Myocyte (in vitro differentiated cells): ENCODE measurements around the gene SRC. TPM values are rescaled to one million over a fixed set of nuclear protein-coding genes. Genes with fewer than 3 reads are reported as not detected.

Source experiments
- DNase-seq: peaks from one replicate; pipeline ENCODE4 v3.0.0-alpha.2; 2012; ENCODE audit warnings: low read depth
- total RNA-seq: library from RNA; depleted of rRNA; stranded (reverse); fragments of >200 nt; gene quantifications from 2 replicates; pipeline ENCODE4 v1.2.3, GENCODE V29; 2014

The SRC gene
- total RNA-seq, 1 donor from 2014 or later = 3.2 TPM

- no peak for DNase-seq
Measured at GRCh38 chr20:37348792-37349516, 3.0 kb downstream of the SRC start.

- no peak for DNase-seq
Measured at GRCh38 chr20:37349517-37350491, 3.9 kb downstream of the SRC start.

GRCh38 chr20:37350649-37351574 is 5.0 kb downstream of the SRC start:
- no peak for DNase-seq

DNA sequence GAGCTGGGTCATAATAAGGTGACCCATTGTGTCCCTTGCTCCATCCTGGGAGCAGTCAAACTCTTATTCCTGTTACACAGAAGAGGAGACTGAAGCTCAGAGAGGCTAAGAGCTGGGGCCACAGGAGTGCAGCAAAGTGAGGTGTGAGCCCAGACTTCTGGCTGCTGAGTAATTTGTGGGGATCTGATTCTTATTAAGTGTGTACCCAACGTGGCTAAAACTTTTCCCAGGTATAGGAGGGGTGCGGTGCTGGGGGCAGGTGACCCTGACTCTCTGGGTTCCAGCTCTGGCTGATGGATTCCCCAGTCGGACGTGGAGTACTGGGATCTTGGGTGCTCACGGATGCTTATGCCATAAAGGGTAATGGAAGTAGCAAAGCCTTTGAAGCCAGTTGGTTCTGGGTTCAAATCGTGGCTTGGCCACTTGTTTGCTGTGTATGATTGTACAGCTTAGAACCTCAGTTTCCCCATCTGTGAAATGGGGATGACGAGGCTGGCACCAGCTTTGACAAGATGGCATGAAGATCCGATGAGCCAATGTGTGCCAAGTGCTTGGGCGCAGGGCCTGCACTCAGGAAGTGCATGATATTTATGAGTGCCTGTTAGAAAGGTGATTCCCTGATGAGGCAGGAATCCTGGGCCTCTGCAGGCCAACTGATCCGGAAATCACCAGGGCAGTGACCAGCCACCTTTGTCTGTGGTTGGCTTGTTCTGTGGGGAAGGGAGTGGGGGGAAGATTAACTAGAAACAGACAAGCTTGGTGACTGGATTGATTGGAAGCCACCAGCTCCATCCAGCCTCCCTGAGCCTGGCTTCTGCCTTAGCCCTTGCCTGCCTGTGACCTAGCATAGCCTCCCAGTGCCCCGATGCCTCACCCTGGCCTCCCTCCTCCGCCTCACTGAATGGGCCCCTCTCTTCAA is 6.0 kb downstream of the SRC start:
- DNase-seq = no peak

DNA sequence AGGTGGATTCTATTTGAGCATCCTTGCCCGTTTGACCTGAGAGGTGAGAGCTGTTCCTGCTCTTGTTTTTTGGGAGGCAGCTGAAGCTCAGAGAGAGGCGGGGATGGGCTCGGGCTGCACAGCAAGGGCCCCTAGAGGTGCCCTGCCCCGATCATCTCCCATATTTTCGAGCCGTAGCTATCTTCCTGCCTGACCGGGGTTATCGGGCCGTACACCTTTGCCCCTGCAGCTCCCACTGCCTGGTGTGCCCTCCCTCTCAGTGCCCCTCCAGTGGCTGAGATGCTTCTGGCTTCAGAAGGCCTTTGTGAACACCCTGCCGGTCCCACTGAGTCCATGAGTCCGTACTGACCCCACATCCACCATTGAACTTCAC is 6.7 kb downstream of the SRC start:
- no peak for DNase-seq

DNA sequence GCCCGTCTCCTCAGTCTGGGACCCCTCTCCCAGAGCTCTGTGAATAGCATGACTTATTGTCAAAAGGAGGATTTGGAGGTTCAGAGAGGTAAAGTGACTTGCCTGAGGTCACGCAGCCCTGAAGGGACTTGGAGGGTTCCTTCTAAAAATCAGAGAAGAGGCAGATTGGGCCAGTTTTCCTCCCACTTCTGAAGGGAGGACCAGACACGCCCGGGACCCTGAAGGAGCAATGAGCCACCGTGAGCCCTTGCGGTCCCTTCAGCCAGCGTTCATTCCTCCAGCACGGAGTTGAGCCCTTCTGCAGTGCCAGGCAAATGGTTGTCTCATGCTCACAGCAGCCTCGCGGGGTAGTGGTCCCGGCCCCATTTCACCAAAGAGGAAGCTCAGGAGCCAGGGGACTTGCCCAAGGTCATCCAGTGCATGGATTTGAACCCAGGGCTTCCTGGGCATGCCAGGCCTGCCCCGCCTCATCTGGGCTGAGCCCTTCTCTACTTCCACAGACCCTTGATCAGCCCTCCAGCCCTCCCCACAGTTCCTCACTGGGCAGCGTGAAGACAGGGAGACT is 7.4 kb downstream of the SRC start:
- no peak for DNase-seq

DNA sequence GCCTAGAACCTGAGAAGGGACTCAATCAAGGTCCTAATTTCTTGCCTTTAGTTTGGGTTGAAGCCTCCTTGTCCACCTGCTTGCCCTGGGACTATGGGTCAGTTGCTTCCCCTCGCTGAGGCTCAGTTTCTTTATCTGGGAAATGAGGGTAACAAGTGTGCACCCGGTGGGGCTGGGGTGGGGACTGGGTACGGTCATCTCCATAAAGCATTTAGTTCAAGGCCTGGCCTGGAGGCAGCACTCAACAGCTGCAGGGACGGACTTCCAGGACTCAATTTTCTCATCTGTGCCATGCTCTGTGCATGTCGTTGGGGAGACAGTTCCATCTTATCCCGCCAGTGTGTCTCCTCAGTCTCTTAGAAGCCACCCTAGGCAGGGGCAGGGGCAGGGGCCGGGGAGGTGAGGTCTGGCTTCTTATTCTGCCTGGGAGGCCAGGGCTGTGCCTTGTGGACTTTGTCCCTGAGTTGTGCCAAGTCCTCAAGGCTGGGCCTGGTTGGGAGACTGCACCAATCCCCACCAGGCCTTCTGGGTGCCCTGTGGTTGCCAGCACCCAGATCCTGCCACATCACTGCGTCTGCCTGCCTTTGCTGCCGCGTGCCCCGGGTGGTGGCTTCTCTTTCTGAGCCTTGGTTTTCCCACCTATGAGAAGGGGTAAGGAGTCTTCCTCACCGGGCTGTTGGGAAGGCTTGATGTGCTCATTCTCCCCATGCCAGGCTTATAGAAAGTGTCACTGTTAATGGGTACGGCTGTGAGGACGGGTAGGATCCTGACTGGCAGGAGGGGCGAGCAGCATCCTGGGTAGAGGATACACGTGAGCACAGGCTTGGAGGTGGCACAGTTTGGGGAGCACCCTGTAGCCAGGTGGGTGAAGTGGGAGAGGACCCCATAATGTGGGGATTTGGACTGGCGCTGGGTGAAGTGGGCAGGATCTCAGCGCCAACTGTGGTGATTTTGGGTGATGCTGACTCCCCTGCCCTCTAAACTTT is 8.6 kb downstream of the SRC start:
- DNase-seq = no peak

DNA sequence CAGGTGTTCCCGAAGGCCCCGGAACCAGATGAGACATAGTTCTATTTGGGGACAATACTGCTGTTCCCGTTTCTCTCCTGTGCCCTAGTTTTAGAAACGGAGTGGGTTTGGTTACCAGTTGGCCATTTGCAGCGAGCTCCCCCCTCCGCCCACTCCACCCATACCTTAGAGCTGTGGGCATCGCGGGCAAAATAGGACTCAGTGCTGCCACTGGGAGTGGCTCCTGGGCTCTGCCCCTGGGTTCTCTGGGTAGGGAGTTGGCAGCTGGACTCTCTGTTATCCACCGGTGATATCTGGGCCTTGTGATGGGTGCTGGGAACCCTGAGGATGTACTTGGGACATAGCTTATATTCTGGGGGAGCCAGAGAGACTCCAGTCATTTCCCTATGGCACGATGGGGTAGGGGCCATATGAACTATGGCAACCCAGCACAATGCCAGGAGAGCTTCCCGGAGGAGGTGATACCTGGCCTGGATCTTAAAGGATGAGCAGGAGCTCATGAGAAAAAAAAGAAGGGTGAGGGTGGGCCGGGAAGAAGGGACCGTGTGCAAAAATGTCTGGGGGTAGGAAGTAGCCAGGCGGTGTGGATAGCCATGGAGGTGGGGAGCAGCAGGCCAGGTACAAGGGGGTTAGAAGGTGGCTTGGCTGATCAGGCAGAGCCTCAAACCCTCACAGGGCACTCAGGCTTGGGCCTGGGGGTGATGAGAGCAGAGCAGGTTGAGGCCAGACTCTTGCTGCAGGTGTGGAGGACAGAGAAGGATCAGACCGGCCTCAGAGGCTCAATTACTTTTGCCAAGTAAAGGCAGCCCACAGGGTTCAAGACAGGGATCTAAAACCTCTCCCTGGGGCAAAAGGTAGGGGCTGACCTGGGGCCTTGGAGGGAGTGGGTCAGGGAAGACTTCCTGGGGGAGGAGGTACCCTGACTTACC is 9.6 kb downstream of the SRC start:
- peak; percentile 30 for DNase-seq

DNA sequence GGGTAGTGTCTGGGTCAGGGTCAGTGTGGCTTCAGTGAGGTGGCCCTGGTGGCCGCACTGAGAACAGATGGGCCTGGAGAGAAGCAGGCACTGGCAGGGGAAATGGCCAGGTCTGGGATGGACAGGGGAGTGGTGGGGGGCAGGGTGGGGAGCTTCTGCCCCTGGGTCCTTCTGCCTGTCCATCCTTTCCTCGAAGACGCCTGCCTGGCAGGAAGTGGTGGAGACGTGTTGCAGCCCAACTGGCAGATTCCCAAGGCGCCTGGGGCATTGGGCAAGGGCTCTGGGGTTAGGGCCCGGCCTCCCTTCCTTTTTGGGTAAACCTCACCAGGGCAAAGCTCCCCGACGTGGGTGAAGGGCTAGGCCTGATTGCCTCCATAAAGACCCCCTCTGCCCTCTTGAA is 10.4 kb downstream of the SRC start:
- DNase-seq = peak; percentile 34

- DNase-seq = no peak
Measured at GRCh38 chr20:37356961-37357371, 11.0 kb downstream of the SRC start.

DNA sequence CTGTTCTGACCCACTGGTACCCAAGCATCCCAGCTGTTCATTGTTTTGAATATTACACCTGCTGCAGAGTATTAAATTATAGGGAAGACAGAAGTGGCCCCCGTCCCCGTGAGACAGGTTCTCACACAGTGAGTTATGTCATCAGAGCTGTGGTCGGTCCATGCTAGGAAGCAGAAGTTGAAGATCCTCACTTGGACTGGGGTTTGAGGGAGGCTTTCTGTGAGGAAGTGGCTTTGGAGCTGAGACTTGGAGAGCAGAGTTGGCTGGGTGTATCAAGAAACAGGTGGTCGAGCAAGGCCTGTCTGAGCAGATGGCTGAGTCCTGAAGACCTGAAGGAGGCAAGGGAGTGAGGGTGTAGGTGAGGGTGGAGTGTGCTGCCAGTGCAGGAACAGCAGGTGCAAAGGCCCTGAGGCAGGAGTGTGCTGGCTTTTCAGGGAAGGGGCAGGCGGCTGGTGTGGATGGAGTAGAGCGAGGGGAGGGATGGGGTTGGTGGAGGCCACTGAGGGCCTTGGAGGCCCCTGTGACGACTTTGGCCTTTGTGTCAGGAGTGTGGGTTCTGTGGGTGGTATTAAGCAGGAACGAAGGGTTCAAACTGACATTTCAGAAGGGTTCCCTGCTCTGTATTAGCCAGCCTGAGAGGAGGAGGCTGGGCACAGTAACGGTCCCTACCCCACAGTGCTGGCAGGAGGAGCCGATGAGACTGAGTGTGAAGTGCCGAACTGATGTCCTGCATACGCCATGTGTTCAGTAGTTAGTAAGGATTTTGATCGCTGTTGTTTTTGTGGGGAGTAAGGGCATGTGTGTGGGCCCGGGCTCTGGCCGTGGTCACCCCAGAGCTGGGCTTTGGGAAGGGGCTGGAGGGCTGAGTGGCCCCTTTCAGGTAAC is 11.8 kb downstream of the SRC start:
- DNase-seq = peak; percentile 31

DNA sequence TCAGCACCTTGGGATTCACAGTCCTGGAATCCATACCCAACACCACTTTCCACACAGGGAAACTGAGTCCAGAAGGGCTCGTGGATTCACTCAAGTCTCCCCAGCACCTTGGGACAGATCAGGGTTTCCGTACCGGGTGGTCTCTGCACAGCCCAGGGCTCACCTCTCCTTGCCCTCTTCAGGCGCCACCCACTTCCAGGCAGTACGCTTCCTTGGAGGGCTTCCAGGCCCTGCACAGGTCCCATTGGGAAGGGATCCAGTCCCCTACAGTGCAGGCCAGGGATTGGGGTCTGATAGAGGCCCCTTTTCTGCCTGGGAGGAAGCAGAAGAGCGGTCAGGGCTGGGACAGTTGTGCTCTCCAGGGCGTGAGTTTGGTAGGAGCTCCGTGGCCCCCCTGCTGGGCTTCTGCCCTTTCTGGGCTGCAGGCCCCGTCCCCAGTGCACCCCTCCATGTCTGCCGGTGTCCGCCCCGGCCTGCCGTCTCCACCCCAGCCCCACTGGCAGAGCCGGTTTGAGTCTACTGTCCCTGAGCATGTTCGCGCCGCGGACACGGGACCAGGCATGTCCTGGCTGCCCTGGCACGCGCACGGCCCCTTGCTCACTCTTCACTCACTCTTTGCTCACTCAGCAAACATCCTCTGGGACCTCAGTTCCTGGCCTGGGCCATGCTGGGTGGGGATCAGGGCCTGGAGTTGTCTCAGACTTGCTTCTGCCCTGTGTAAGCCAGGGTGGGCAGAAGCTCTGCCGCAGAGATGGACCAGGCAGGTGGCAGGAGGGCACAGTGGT is 12.6 kb downstream of the SRC start:
- no peak for DNase-seq

DNA sequence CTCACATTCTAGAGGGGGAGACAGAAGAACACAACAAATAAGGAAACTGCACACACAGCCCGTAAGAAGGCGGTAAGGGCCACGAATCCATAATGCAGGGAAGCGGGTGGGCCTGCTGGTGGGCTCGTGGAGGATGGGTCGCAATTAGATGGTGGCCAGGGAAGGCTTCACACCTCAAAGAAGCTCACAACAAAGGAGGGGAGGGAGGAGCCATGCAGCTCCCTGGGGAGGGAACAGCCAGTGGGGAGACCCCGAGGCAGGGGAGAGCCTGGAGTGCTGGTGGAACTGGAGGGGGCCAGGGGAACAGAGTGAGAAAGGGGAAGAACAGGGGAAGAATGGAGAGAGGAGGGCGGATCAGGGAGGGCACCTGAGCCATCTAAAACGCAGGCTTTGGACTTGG is 13.4 kb downstream of the SRC start:
- DNase-seq = no peak

DNA sequence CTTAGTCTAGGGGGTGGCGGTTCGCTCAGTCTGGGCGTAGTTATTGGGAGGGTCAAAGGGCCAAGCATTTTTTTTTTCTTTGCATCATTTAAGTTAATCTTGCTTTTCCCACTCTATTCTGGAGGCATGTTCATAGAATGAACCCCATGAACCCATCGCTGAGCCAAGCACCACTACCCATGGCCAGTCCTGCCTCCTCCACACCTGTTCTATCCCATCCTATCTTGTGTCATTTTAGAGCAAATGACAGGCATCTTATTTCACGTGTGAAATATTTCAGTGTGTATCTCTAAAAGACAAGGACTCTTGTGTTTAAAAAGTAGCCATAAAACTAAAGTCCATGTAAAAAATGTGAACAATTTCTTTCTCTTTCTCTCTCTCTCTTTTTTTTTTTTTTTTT is 13.9 kb downstream of the SRC start:
- DNase-seq = peak; percentile 83

DNA sequence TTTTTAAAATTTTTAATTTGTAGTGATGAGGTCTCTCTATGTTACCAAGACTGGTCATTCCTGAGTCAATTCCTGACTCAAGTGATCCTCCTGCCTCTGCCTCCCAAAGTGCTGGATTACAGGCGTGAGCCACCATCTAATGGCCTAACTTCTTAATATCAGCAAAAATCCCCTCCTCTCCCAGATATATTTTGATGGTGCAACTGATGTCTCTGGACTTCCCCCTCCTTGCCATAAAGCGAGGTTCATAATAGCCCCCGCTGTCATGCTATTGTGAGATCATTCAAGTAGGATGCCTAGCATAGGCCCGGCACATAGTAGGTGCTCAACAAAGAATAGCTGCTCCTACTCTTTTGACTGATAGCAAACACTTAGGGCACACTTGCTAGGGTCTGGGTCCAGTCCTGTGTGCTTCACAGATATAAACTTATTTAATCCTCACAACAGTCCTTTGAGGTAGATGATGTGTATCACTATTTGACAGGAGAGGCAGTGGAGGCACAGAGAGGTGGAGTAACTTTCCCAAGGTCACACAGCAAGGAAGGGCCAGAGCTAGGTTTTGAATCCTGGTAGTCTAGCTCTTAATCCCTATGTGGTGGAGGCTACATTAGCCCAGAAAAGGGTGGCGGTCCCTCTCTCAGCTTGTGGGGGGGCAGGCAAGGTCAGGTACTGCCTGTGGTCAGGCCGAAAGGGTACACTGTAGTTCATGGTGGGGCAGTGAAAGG is 14.6 kb downstream of the SRC start:
- DNase-seq = no peak
